MG63 (cell line): Measurements from ENCODE around the gene RNF17. TPM values are rescaled to one million over a fixed set of nuclear protein-coding genes. Genes with fewer than 3 reads are reported as not detected.
"Not testable (repeated sequence)": the region's sequence is repeated elsewhere in the genome, so short reads cannot be mapped to it uniquely, and the experiment has no call there.

Source experiments
- DNase-seq: peaks from one replicate; pipeline ENCODE4 v3.0.0-alpha.2; 2020
- H3K27me3 ChIP-seq: fragments of 250-450 bp; sonication (Bioruptor Pico); 2 replicates; pipeline ENCODE4 v1.5.1; 2020; ENCODE audit warnings: mild to moderate bottlenecking, moderate library complexity
- H3K36me3 ChIP-seq: fragments of 250-450 bp; sonication (Bioruptor Pico); 2 replicates; pipeline ENCODE4 v1.5.1; 2020; ENCODE audit warnings: mild to moderate bottlenecking, moderate library complexity
- H3K4me3 ChIP-seq: fragments of 250-450 bp; sonication (Bioruptor Pico); 2 replicates; pipeline ENCODE4 v1.5.1; 2020; ENCODE audit warnings: mild to moderate bottlenecking, moderate library complexity
- H3K9me3 ChIP-seq: fragments of 250-450 bp; sonication (Bioruptor Pico); 2 replicates; pipeline ENCODE4 v1.5.1; 2020; ENCODE audit warnings: mild to moderate bottlenecking, moderate library complexity
- total RNA-seq: library from RNA; depleted of rRNA; stranded (reverse); fragments of >200 nt; shearing (Covaris generic); gene quantifications from 2 replicates; pipeline ENCODE4 v1.2.3, GENCODE V29; 2014; ENCODE audit warnings: low replicate concordance

RNF17 gene
- total RNA-seq, 1 experiment from 2014 or later = not detected

DNA sequence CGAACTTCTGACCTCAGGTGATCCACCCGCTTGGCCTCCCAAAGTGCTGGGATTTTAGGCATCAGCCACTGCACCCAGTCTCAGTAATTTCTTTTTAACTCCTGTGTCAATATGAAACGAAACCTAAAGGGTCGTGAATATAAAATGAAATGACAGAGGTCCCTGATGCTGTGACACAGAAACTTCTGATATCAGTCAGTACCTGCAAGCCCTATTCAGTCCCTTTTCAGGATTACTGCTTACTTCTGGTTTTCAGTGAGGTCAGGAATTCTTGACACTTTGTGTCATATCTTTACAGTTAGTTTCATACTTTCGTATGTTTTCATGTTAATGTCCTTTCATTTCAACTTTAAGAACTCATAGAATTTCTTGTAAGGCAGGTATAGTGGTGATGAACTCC lies 58.7 kb downstream of the RNF17 start:
- no peak for DNase-seq
- Histone ChIP-seq H3K36me3 (no peaks in the 10 kb centered on the region), H3K27me3 (no peaks in the 10 kb centered on the region), H3K4me3 (no peak overlapping the region), H3K9me3 (peaks cover 12% of the 10 kb centered on the region)

DNA sequence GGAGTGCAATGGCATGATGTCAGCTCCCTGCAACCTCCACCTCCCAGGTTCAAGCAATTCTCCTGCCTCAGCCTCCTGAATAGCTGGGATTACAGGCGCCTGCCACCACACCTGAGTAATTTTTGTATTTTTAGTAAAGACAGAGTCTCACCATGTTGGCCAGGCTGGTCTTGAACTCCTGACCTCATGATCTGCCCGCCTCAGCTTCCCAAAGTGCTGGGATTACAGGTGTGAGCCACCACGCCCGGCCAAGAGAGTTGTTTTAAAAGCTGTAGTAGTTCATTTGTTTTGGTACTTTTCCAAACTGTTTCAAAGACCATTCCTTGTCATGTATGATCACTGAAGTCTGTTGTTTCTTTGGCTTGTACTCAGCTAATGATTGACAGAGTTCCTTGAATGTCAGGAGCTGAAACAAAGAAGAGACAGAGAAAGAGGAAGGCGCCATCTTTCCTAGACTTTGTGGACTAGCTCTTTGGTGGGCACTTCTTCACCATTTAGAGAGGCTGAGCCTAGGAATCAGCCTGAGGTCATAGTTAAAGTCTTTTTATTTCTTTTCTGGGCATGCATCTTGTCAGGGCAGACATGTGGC lies 59.2 kb downstream of the RNF17 start:
- not testable (repeated sequence) for H3K36me3 ChIP-seq

DNA sequence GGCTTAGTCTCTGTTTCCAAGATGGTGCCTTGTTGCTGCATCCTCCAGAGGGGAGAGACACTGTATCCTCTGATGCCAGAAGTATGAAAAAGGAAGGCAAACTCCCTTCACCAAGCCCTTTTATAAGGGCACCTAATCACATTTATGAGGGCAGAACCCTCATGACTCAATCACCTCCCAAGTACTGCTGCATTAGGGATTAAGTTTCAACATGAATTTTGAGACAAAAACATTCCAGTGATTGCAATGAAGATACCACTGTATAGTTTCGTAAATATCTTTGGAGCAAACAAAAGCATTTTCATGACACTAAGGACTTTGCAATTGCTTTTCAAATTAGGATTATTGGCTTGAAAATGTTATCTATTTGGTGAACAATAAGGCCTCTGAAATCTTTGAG lies 63.8 kb downstream of the RNF17 start:
- DNase-seq = no peak
- H3K4me3 ChIP-seq = no peak overlapping the region
- no peaks in the 10 kb centered on the region for H3K36me3 ChIP-seq
- H3K27me3 ChIP-seq = no peaks in the 10 kb centered on the region
- H3K9me3 ChIP-seq = no peaks in the 10 kb centered on the region

More for the DNA sequence above, 59.2 kb downstream of the RNF17 start:
- DNase-seq, H3K27me3 ChIP-seq, H3K4me3 ChIP-seq: not testable (repeated sequence)
- peaks cover 12% of the 10 kb centered on the region for H3K9me3 ChIP-seq

DNA sequence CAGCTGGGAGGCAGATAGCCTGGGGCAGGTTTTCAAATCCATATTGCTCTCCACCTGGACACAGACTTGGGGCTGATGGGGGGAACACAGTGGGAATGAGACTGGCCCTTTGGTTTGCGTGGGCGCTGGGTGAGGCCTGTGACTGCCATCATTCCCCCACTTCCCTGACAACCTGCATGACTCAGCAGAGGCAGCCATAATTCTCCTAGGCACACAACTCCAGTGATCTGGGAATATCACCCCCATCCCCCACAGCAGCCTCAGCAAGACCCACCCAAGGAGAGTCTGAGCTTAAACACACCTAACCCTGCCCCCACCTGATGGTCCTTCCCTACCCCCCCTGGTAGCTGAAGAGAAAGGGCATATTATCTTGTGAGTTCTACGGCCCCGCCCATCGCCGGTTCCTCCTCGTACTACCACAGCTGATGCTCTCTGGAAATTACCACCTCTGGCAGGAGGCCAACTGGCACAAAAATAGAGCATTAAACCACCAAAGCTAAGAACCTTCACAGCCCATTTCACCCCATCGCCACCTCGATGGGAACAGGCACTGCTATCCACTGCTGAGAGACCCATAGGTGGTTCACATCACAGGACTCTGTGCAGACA lies 71.0 kb downstream of the RNF17 start:
- H3K4me3 ChIP-seq = no peak overlapping the region
- no peak for DNase-seq
- no peaks in the 10 kb centered on the region for H3K27me3 ChIP-seq
- no peaks in the 10 kb centered on the region for H3K36me3 ChIP-seq
- H3K9me3 ChIP-seq = 0 out of 2 replicates have a peak, but pooled peaks cover 1% of the 10 kb centered on the region

DNA sequence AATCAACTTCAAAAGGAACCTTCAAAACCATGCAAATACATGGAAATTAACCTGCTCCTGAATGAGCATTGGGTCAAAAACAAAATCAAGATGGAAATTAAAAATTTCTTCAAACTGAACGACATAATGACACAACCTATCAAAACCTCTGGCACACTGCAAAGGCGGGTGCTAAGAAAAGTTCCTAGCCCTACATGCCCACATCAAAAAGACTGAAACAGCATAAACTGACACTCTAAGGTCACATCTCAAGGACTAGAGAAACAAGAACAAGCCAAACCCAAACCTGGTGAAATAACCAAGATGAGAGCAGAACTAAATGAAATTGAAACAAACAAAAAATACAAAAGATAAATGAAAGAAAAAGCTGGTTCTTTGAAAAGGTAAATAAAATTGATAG lies 73.6 kb downstream of the RNF17 start:
- H3K36me3 ChIP-seq, H3K4me3 ChIP-seq, H3K9me3 ChIP-seq, H3K27me3 ChIP-seq, DNase-seq: not testable (repeated sequence)

DNA sequence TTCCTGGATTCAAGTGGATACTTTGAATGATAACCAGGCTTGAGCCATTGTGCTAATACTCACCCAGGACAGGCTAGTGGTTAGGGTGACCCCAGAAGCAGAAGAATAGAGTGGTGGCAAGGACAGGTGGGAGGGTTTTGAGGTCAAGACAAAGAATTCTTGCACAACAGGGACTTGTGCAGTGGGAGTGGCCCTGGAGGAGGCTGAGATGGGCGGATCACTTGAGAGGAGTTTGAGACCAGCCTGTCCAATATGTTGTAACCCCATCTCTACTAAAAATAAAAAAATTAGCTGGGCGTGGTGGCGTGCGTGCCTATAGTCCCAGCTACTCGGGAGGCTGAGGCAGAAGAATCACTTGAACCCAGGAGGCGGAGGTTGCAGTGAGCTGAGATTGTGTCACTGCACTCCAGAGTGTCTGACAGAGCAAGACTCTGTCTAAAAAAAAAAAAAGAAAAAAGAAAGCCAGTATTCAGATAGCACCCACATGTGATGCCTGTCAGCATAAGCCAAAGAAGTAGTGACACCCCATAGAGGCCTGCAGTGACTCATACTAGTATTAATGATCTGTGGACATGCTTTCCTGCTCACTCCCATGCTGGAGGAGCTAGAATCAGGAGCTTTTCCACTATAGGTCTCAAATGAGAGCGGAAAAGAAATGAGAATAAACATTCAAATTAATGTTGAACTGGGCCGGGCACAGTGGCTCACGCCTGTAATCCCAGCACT lies 78.7 kb downstream of the RNF17 start:
- peak; percentile 38 for DNase-seq

DNA sequence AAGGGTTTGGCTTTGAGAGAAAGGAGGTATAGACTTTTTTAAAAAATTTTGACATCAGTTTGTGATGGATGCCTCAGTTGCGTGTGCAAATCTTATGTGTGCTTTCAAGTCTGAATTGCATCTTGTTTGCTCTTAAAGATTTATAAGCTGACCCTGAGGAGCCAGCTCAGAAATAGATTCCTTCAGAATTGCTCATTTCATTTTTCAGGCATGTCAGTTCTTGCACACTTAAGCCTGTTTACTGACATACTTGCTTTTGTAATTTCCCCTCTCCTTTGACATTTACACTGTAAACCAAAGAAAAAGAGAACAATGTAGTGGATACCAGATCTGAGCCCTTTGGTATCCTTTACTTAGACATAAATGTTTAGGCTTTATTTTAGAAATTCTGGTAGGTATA lies 87.6 kb downstream of the RNF17 start:
- Histone ChIP-seq H3K36me3 (no peaks in the 10 kb centered on the region), H3K27me3 (no peaks in the 10 kb centered on the region), H3K9me3 (no peaks in the 10 kb centered on the region), H3K4me3 (no peak overlapping the region)
- DNase-seq = no peak

More for the DNA sequence above, 78.7 kb downstream of the RNF17 start:
- Histone ChIP-seq H3K9me3 (no peaks in the 10 kb centered on the region), H3K36me3 (no peaks in the 10 kb centered on the region), H3K27me3 (no peaks in the 10 kb centered on the region), H3K4me3 (no peak overlapping the region)

DNA sequence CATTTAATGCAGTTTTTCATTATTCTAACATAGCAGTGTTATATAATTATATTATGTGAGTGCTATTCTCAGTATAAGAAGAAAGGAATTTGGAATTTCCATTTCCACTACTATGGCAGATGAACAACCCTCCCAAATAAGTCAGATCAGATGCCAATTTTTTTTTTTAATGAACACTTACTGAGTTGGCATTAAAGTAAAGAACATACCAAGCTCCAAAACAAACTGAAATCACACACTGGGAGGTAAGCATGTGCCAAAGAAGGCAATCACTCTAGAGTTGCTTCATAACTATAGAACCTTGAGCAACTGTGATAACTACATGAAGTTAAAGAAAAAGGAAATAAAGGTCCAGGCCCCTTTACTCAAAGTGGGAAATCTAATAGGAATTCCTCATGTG lies 90.3 kb downstream of the RNF17 start:
- Histone ChIP-seq H3K27me3 (no peaks in the 10 kb centered on the region), H3K9me3 (no peaks in the 10 kb centered on the region), H3K36me3 (no peaks in the 10 kb centered on the region), H3K4me3 (no peak overlapping the region)
- peak; percentile 35 for DNase-seq

DNA sequence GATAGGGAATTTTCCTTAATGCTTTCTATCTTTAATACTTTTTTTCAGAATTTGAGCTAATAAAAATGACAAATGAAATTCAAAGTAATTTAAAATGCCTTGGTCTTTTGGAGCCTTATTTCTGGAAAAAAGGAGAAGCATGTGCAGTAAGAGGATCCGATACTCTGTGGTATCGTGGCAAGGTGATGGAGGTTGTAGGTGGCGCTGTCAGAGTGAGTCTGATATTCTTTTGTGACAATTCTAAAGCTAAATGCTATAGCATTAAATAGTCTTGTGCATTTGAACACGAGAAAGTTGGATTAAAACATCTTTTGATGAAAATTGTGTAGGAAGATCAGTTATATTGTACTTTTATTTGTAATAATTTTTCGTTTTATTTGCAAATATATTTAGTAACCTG lies 95.0 kb downstream of the RNF17 start:
- Histone ChIP-seq H3K9me3 (no peaks in the 10 kb centered on the region), H3K36me3 (no peaks in the 10 kb centered on the region), H3K4me3 (no peak overlapping the region), H3K27me3 (no peaks in the 10 kb centered on the region)
- DNase-seq = no peak

DNA sequence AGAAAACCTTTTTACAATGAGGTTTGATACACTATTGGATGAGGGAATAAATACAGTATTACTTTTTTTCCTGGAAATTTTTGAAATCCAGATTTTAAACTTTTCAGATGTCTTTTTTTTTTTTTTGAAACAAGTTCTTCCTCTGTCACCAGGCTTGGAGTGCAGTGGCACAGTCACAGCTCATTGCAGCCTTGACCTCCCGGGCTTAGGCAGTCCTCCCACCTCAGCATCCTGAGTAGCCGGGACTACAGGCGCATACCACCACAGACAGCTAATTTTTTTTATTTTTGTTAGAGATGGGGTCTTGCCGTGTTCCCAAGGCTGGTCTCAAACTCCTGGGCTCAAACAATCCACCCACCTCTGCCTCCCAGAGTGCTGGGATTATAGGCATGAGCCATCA lies 96.8 kb downstream of the RNF17 start:
- no peaks in the 10 kb centered on the region for H3K36me3 ChIP-seq
- no peaks in the 10 kb centered on the region for H3K9me3 ChIP-seq
- no peak for DNase-seq
- no peaks in the 10 kb centered on the region for H3K27me3 ChIP-seq
- H3K4me3 ChIP-seq = no peak overlapping the region

DNA sequence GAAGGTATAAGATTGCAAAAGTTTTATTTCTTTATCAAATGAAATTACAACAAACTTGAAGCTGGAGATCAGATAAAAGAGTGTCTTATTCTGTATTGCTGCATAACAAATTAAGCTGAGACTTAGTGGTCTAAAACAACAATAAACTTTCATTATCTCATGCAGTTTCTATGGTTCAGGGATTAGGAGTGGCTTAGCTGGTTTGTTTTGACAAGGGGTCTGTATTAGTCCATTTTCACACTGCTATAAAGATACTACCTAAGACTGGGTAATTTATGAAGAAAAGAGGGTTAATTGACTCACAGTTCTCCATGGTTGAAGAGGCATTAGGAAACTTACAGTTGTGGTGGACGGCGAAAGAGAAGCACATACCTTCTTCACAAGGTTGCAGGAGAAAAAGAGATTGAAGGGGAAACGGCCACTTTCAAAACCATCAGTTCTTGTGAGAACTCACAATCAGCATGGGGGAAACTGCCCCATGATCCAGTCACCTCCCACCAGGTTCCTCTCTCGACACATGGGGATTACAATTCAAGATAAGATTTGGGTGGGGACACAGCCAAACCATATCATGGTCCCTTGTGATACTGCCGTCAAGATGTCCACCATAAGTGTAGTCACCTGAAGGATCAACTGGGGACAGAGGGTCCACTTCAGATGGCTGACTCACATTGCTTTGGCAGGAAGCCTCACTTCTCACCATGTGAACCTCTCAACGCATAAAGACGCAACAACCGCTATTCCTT lies 97.8 kb downstream of the RNF17 start:
- no peak for DNase-seq
- Histone ChIP-seq H3K27me3 (no peaks in the 10 kb centered on the region), H3K4me3 (no peak overlapping the region), H3K36me3 (no peaks in the 10 kb centered on the region), H3K9me3 (no peaks in the 10 kb centered on the region)

DNA sequence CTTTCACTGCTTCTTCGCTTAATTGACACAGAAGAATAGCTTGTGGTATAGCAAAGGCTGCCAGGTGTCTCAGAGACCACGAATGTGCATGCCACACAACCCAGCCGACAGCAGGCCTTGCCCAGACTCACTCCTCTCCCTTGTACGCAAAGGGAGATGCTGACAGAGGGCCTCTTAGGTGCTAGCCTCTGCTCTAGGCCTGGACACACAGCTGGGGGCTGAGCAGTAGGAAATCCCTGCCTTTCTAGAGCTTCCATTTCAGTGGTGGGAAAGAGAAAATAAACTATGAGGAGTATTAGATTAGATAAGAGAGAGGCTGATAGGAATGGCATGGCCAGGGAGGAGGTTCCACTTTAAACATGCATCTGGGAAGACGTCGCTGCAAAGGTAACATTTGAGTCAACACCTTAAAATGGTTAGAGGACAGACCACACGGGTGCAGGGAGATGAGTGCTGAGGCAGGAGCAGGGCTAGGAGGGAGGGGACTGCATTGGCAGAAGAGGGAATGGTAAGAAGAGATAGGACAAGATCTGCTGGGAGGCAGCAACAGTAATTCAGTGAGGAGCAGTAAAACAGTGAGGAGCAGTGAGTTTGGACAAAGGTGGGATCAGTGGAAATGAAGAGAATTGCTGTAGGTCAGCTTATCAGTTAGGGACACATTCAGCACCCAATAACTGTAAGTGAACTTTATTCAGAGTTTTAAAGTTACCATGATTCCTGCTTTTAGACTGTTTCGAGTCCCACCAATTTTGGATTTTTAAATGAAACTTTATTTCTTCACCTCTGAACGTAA lies 100.0 kb downstream of the RNF17 start:
- H3K27me3 ChIP-seq = no peaks in the 10 kb centered on the region
- H3K4me3 ChIP-seq = no peak overlapping the region
- DNase-seq = no peak
- H3K36me3 ChIP-seq = no peaks in the 10 kb centered on the region
- no peaks in the 10 kb centered on the region for H3K9me3 ChIP-seq

DNA sequence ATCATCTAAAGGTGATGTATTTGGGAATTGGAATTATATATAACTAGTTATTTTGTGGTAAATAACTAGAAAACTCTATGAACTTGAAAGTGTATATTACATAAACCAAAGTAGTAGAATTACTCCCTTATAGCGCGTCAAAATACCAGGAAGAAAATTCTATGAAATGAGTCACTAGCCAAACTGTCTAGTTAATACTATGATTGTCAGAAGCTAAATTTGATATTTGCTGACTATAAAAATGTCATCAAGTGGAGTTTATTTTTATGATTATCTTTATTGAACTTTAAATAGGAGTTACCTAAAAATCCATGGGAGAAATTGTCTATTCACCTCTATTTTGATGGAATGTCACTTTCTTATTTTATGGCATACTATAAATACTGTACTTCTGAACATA lies 100.6 kb downstream of the RNF17 start:
- no peak for DNase-seq
- Histone ChIP-seq H3K36me3 (no peaks in the 10 kb centered on the region), H3K27me3 (no peaks in the 10 kb centered on the region), H3K9me3 (no peaks in the 10 kb centered on the region), H3K4me3 (no peak overlapping the region)

DNA sequence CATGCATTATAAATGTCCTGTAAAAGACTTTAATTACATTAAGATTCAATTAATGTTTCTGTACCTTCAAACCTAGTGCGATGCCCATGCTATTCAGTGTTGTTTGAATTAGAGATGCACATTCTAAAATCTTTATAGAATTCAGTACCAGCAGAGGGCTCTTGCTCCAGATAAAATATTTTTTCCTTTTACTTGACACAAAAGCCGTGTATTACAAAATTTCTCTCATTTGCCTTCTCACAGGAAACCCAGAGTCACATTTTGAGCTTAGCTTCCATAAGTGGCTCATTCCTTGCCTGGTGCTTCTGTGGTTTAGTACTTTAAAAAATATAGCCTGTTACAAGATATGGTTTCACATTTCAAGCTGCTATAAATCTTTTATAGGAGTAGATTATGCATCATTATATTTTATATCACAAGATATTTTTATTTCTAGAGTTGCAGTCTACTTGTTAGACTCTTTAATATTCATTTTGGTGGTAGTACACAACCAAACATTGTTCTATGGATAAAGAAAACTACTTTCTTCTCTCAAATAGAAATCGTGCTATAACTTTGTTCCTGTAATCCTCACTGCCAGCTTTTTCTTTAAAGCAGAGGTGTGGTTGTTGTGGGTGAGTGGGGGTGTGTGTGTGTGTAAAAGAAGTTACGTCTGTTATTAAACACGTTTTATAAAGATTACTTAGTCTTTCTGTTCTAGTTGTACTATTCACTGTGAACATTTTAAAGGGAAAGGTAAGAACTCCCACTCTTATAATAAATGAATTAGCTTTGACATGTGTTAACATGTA lies 101.4 kb downstream of the RNF17 start:
- Histone ChIP-seq H3K4me3 (no peak overlapping the region), H3K9me3 (no peaks in the 10 kb centered on the region), H3K36me3 (no peaks in the 10 kb centered on the region), H3K27me3 (no peaks in the 10 kb centered on the region)
- no peak for DNase-seq

DNA sequence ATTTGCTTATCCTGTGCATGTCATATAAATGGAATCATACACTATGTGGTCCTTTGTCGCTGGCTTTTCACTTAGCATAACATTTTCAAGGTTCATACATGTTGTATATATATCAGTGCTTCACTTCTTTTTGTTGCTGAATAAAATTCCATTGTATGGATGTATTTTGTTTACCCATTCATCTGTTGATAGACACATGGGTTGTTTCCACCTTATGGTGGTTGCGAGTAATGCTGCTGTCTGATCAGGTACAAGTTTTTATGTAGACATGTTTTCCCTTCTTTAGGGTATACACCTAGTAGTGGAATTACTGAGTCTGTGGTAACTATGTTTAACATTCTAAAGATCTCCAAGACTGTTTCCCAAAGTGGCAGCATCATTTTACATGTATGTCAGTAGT lies 102.5 kb downstream of the RNF17 start:
- Histone ChIP-seq H3K36me3 (no peaks in the 10 kb centered on the region), H3K4me3 (no peak overlapping the region), H3K27me3 (no peaks in the 10 kb centered on the region), H3K9me3 (no peaks in the 10 kb centered on the region)
- no peak for DNase-seq

DNA sequence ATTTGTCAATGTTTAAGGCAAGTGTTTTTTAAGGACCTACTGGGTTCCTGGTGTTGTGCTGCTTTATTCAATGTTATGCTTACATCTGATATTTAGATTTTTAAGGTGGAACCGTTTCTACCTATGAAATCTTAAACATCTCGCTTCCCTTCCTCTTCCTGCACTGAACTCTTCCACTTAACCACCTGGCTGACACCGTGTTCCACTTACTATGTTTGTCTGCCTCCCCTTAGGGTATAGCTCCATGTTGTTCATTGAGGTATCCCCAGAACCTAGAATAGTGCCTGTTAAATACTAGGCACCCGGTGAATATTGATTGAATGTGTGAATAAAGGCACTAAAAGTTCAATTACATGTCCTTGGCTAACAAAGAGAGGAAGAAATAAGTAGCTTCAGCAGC lies 104.9 kb downstream of the RNF17 start:
- H3K9me3 ChIP-seq = no peaks in the 10 kb centered on the region
- no peaks in the 10 kb centered on the region for H3K36me3 ChIP-seq
- no peak overlapping the region for H3K4me3 ChIP-seq
- no peak for DNase-seq
- no peaks in the 10 kb centered on the region for H3K27me3 ChIP-seq
